ENCODE measurements around the gene RNF151.
"Not testable (repeated sequence)": the region's sequence is repeated elsewhere in the genome, so short reads cannot be mapped to it uniquely, and the experiment has no call there.

Gene RNF151

GRCh38 chr16:2009791-2010510, 43.3 kb downstream of the RNF151 start, which contains the start of gene ZNF598:
Gene ZNF598, minus strand, starts transcription at chr16:2009821.
- DNase-seq: peak; percentile 50

GRCh38 chr16:2011726-2012125, 45.1 kb downstream of the RNF151 start:
- DNase-seq: not testable (repeated sequence)

DNA sequence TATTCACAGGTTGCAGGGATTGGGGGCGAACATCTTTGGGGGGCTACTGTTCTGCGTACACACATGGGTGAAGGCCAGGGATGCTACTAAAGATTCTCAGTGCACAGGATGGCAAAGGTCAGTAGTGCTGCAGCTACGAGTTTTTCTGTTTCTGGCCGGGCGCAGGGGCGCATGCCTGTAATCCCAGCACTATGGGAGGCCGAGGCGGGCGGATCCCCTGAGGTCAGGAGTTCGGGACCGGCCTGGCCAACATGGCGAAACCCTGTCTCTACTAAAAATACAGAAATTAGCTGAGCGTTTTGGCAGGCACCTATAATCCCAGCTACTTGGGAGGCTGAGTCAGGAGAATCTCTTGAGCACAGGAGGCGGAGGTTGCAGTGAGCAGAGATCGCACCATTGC, 46.9 kb downstream of the RNF151 start:
- no peak for DNase-seq

- no peak for DNase-seq
These were observed 48.7 kb downstream of the RNF151 start for GRCh38 chr16:2015117-2015946.

DNA sequence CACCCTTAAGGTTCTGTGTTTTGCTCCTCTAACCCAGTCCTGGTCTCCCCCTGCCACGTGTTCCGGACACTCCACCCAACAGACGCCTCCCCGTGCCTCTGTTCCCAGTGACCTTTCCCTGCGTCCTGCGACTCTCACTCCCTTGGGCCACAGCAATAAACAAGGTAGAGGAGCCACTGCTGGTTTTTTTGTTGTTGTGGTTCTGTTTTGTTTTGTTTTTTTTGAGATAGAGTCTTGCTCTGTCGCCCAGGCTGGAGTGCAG, 49.2 kb downstream of the RNF151 start:
- DNase-seq: no peak

- DNase-seq: no peak
These were observed 49.8 kb downstream of the RNF151 start for GRCh38 chr16:2016407-2016922.

All from amniotic stem cell (primary cell).